Neural progenitor cell (in vitro differentiated cells): ENCODE data around the gene PUSL1. TPM values are rescaled to one million over a fixed set of nuclear protein-coding genes. Genes with fewer than 3 reads are reported as not detected.

Experiments
- DNase-seq: peaks from one replicate; pipeline ENCODE4 v3.0.0-alpha.2; 2016; ENCODE audit warnings: low spot score
- H2AFZ ChIP-seq: fragments of 200-600 bp; sonication (generic); replicated peaks from 2 replicates; pipeline ENCODE4 v1.6.1; 2016; ENCODE audit warnings: antibody characterized with exemption
- H3F3A ChIP-seq: fragments of 200-600 bp; sonication (generic); 2 replicates; pipeline ENCODE4 v1.6.1; 2016; ENCODE audit warnings: antibody characterized with exemption, low read depth
- H3K27ac ChIP-seq: fragments of 200-600 bp; sonication (generic); 2 replicates; pipeline ENCODE4 v1.5.1; 2016; ENCODE audit warnings: mild to moderate bottlenecking
- H3K27me3 ChIP-seq: fragments of 200-600 bp; sonication (generic); 2 replicates; pipeline ENCODE4 v1.6.1; 2016; ENCODE audit warnings: mild to moderate bottlenecking, moderate library complexity
- H3K36me3 ChIP-seq: fragments of 200-600 bp; sonication (generic); 2 replicates; pipeline ENCODE4 v1.5.1; 2016
- H3K4me1 ChIP-seq: fragments of 200-600 bp; sonication (generic); 2 replicates; pipeline ENCODE4 v1.6.1; 2016; ENCODE audit warnings: mixed run types
- H3K4me2 ChIP-seq: fragments of 200-600 bp; sonication (generic); 2 replicates; pipeline ENCODE4 v1.6.1; 2016
- H3K4me3 ChIP-seq: fragments of 200-600 bp; sonication (generic); 2 replicates; pipeline ENCODE4 v1.5.1; 2016
- H3K79me2 ChIP-seq: fragments of 200-600 bp; sonication (generic); 2 replicates; pipeline ENCODE4 v1.6.1; 2016; ENCODE audit warnings: low read depth
- H3K9ac ChIP-seq: fragments of 200-600 bp; sonication (generic); 2 replicates; pipeline ENCODE4 v1.6.1; 2016
- H3K9me3 ChIP-seq: fragments of 200-600 bp; sonication (generic); 2 replicates; pipeline ENCODE4 v1.5.1; 2016; ENCODE audit warnings: low read depth
- H4K20me1 ChIP-seq: fragments of 200-600 bp; sonication (generic); 2 replicates; pipeline ENCODE4 v1.6.1; 2016; ENCODE audit warnings: low read depth
- H3K27ac Mint-ChIP-seq: 3 replicates; pipeline ENCODE4 v1.8.0; 2021; ENCODE audit warnings: mixed read lengths
- H3K27me3 Mint-ChIP-seq: 2 replicates; pipeline ENCODE4 v1.8.0; 2022; ENCODE audit warnings: low read depth, mild to moderate bottlenecking, inconsistent platforms, moderate library complexity, mixed read lengths; ENCODE audit not compliant: insufficient read depth
- H3K36me3 Mint-ChIP-seq: 3 replicates; pipeline ENCODE4 v1.8.0; 2021; ENCODE audit warnings: mixed read lengths
- H3K4me1 Mint-ChIP-seq: 3 replicates; pipeline ENCODE4 v1.8.0; 2021; ENCODE audit warnings: mixed read lengths
- H3K4me3 Mint-ChIP-seq: 3 replicates; pipeline ENCODE4 v1.8.0; 2021; ENCODE audit warnings: mild to moderate bottlenecking, moderate library complexity, mixed read lengths
- H3K9me3 Mint-ChIP-seq: 3 replicates; pipeline ENCODE4 v1.8.0; 2020; ENCODE audit warnings: mixed read lengths
- CTCF ChIP-seq: fragments of 200-600 bp; sonication (generic); IDR thresholded peaks from 2 replicates; pipeline ENCODE4 v1.5.1; 2017; ENCODE audit warnings: antibody characterized with exemption, mild to moderate bottlenecking
- EZH2 ChIP-seq: fragments of 200-600 bp; sonication (generic); IDR thresholded peaks from 2 replicates; pipeline ENCODE4 v1.6.1; 2017; ENCODE audit warnings: antibody characterized with exemption, mild to moderate bottlenecking, moderate library complexity
- EZH2phosphoT487 ChIP-seq: fragments of 200-600 bp; sonication (generic); IDR thresholded peaks from 2 replicates; pipeline ENCODE4 v1.6.1; 2017; ENCODE audit warnings: antibody characterized with exemption
- total RNA-seq: library from RNA; depleted of rRNA; stranded (reverse); fragments of >200 nt; gene quantifications from 2 replicates; pipeline ENCODE4 v1.2.3, GENCODE V29; 2015; ENCODE audit warnings: low replicate concordance

The PUSL1 gene
- total RNA-seq, 1 donor from 2014 or later = 3.7 TPM

- Histone ChIP-seq H3K36me3 (no peaks in the 10 kb centered on the region), H3K79me2 (no peaks in the 10 kb centered on the region), H3K9me3 (no peaks in the 10 kb centered on the region), H3F3A (no peaks in the 10 kb centered on the region), H3K4me1 (no peaks in the 10 kb centered on the region), H3K27ac (no peak overlapping the region), H3K4me2 (no peak overlapping the region), H3K27me3 (no peaks in the 10 kb centered on the region), H2AFZ (no peak overlapping the region), H3K4me3 (no peak overlapping the region), H4K20me1 (peaks cover 7% of the 10 kb centered on the region), H3K9ac (no peak overlapping the region)
- Mint-ChIP-seq H3K36me3 (no peaks in the 10 kb centered on the region), H3K4me3 (no peak overlapping the region), H3K27me3 (no peaks in the 10 kb centered on the region), H3K27ac (no peak overlapping the region), H3K4me1 (no peaks in the 10 kb centered on the region), H3K9me3 (no peaks in the 10 kb centered on the region)
- TF ChIP-seq CTCF = no peak
- no peak for TF ChIP-seq EZH2phosphoT487
- no peak for TF ChIP-seq EZH2
- DNase-seq = no peak
Measured at GRCh38 chr1:1291023-1291528, 17.3 kb upstream of the PUSL1 start.

- no peaks in the 10 kb centered on the region for H3K9me3 Mint-ChIP-seq
- Histone ChIP-seq H3K36me3 (no peaks in the 10 kb centered on the region), H4K20me1 (peaks cover 7% of the 10 kb centered on the region), H3K4me1 (no peaks in the 10 kb centered on the region), H3K9ac (no peak overlapping the region), H3K27ac (no peak overlapping the region), H2AFZ (no peak overlapping the region), H3K4me2 (no peak overlapping the region), H3K4me3 (no peak overlapping the region), H3F3A (no peaks in the 10 kb centered on the region), H3K27me3 (no peaks in the 10 kb centered on the region), H3K79me2 (no peaks in the 10 kb centered on the region), H3K9me3 (no peaks in the 10 kb centered on the region)
- H3K4me3 Mint-ChIP-seq = no peak overlapping the region
- H3K27me3 Mint-ChIP-seq = no peaks in the 10 kb centered on the region
- H3K27ac Mint-ChIP-seq = no peak overlapping the region
- no peaks in the 10 kb centered on the region for H3K4me1 Mint-ChIP-seq
- TF ChIP-seq EZH2phosphoT487 (no peak), CTCF (peak; percentile 69)
- no peaks in the 10 kb centered on the region for H3K36me3 Mint-ChIP-seq
- DNase-seq = peak; percentile 83
Measured at GRCh38 chr1:1291548-1292441, 16.6 kb upstream of the PUSL1 start.

- Mint-ChIP-seq H3K4me1 (no peaks in the 10 kb centered on the region), H3K4me3 (no peak overlapping the region), H3K27ac (no peak overlapping the region), H3K27me3 (no peaks in the 10 kb centered on the region), H3K9me3 (no peaks in the 10 kb centered on the region), H3K36me3 (no peaks in the 10 kb centered on the region)
- Histone ChIP-seq H3K36me3 (no peaks in the 10 kb centered on the region), H3K79me2 (no peaks in the 10 kb centered on the region), H3K9ac (no peak overlapping the region), H3K27me3 (no peaks in the 10 kb centered on the region), H3K27ac (no peak overlapping the region), H3K9me3 (no peaks in the 10 kb centered on the region), H3K4me1 (no peaks in the 10 kb centered on the region), H3K4me3 (no peak overlapping the region), H4K20me1 (peaks cover 7% of the 10 kb centered on the region), H3K4me2 (no peak overlapping the region), H2AFZ (no peak overlapping the region), H3F3A (no peaks in the 10 kb centered on the region)
- no peak for DNase-seq
- TF ChIP-seq CTCF = no peak
- no peak for TF ChIP-seq EZH2phosphoT487
- TF ChIP-seq EZH2 = no peak
Measured at GRCh38 chr1:1292442-1292779, 16.0 kb upstream of the PUSL1 start.
